ENCODE results near the gene GLIS1. TPM values are rescaled to one million over a fixed set of nuclear protein-coding genes. Genes with fewer than 3 reads are reported as not detected.

Gene GLIS1
- total RNA-seq, 2 donors from 2014 or later: 0.16 TPM; not detected in 1

DNA sequence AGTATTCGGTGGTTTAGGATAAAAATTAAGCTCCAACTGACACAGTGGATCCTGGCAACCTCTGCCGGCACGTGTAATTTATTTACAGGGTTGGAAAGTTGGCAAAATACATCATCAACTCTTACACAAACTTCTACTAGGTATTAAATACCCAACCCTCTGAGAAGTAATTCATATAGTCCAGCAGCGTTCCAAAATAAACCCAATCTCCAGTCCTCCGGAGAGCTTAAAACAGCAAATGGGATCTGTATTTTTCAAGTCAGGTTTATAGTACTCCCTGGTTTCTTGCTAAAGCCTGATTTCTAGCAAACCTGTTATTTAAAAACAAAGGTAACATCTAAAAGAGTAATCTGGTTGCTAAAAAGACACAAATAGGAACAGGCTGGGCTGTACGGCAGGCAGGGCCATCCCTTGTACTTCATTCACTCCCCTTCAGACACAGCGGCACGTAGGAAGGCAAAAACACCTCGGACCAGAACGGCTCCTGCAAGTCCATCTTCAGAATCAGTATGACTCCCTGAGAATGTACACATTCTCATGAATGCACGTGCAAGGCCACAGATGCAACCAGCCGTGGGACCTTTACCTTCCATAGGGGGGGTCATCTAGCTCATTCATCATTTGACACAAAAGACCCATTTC lies 8.6 kb downstream of the GLIS1 start:
- intact Hi-C loops (cut with DNase I): no loop called here

DNA sequence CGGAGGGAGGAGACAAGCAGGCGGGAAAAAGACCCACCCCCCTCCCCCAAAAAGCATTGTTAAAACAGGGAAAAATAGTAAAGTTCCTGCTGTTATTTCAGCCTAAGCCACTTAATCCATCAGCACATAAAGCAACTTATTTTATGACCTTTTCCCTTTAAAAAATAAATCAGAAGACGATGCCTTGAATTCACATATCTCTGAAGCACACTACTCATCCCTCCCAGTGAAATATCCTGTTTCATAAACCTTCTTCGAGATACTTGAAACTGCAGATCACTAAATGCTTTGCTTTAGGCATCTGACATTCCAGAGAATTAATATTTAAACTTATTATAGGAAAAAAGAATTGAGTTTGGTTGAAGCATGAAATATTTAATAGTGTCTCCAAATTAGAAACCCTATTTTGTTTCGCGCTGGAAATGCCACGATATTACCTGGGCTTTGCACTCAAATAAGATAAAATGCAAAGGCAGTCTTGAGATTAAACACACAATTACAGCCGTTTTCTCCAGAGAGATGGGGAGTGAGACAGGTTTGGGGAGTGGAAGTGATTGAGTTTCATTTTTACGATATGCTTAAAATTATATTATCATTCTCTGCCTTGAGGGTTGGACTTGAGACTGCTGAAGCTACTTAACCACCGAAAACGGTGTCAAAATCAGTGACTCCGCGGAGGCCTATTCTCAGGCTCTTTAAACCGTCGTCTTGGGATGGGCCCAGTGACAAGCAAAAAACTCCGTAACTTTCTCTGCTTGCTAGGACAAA lies 9.3 kb downstream of the GLIS1 start:
- Histone ChIP-seq H3K4me3 (no peak overlapping the region), H3K36me3 (no peaks in the 10 kb centered on the region), H3K27ac (no peak overlapping the region), H3K27me3 (no peaks in the 10 kb centered on the region), H3K9ac (ENCODE audit: low read depth in 2 of 2, low read length in 2 of 2) (no peak overlapping the region), H3K4me1 (no peaks in the 10 kb centered on the region), H3K9me3 (no peaks in the 10 kb centered on the region)
- no peak for DNase-seq
- TF ChIP-seq, protein P1, sequence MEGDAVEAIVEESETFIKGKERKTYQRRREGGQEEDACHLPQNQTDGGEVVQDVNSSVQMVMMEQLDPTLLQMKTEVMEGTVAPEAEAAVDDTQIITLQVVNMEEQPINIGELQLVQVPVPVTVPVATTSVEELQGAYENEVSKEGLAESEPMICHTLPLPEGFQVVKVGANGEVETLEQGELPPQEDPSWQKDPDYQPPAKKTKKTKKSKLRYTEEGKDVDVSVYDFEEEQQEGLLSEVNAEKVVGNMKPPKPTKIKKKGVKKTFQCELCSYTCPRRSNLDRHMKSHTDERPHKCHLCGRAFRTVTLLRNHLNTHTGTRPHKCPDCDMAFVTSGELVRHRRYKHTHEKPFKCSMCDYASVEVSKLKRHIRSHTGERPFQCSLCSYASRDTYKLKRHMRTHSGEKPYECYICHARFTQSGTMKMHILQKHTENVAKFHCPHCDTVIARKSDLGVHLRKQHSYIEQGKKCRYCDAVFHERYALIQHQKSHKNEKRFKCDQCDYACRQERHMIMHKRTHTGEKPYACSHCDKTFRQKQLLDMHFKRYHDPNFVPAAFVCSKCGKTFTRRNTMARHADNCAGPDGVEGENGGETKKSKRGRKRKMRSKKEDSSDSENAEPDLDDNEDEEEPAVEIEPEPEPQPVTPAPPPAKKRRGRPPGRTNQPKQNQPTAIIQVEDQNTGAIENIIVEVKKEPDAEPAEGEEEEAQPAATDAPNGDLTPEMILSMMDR (IDR thresholded peaks at IDR 0.05): no peak
- intact Hi-C loops (cut with DNase I): no loop called here

More for the DNA sequence above, 8.6 kb downstream of the GLIS1 start:
- Histone ChIP-seq H3K36me3 (no peaks in the 10 kb centered on the region), H3K4me3 (no peak overlapping the region), H3K9ac (ENCODE audit: low read depth in 2 of 2, low read length in 2 of 2) (no peak overlapping the region), H3K27ac (no peak overlapping the region), H3K4me1 (no peaks in the 10 kb centered on the region), H3K9me3 (no peaks in the 10 kb centered on the region), H3K27me3 (no peaks in the 10 kb centered on the region)
- DNase-seq: no peak
- TF ChIP-seq, protein P1 (IDR thresholded peaks at IDR 0.05): no peak

DNA sequence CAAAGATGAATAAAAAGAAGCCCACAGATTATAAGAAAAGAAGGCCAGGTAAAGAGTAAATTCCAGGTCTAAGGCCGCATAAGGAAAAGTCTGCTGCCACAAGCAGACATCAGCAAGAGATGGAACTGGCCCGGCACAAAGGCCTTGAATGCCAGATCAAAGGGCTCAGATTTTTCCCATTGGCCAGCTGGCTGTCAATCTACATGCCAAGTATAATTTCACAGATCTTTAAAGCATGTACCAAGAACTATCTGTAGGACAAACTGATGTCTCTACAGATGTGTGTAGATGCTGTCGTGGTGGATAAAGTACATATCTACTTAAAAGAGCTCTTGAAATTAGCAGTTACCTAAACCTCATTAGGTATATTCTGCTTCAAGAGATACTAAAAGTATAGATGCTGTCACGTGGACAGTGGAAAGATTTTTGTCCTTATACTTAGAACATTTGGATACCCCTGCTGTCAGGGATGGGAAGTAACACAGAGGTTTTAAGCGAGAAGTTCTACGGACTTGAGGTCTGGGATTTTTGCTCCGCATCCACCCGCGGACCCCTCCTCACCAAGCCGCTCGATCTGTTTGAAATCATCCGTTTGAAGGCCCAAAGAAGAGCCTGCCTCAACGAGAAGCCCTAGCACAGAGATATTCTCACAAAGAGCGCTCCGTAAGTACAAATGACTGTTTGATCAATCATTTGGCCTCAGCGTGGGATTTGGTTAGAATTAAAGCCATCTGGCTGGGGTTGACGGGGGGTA lies 10.1 kb downstream of the GLIS1 start:
- Histone ChIP-seq H3K27ac (no peak overlapping the region), H3K27me3 (no peaks in the 10 kb centered on the region), H3K36me3 (no peaks in the 10 kb centered on the region), H3K9me3 (no peaks in the 10 kb centered on the region), H3K4me3 (no peak overlapping the region), H3K4me1 (no peaks in the 10 kb centered on the region), H3K9ac (ENCODE audit: low read depth in 2 of 2, low read length in 2 of 2) (no peak overlapping the region)
- intact Hi-C loops (cut with DNase I): no loop called here
- no peak for DNase-seq
- TF ChIP-seq, protein P1 (IDR thresholded peaks at IDR 0.05): no peak

DNA sequence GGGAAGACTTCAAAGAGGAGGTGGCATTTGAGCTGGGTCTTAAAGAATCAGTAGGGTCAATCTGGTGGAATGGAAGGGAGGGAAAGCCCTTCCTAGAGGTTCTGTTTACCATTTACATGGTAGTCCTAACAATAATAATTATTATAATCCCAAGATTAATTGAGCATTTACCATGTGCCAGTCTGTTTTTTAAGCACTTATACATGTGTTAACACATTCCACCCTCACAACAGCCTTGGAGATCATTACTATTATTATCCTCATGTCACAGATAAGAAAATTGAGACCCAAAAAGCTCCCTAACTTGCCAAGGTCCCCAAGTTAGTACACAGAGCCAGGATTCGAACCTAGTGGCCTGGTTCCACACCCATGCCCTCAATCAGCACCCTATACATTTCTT lies 10.8 kb downstream of the GLIS1 start:
- Histone ChIP-seq H3K9ac (ENCODE audit: low read depth in 2 of 2, low read length in 2 of 2) (no peak overlapping the region), H3K9me3 (no peaks in the 10 kb centered on the region), H3K27ac (no peak overlapping the region), H3K27me3 (no peaks in the 10 kb centered on the region), H3K4me3 (no peak overlapping the region), H3K4me1 (no peaks in the 10 kb centered on the region), H3K36me3 (no peaks in the 10 kb centered on the region)
- TF ChIP-seq, protein P1 (IDR thresholded peaks at IDR 0.05): no peak
- intact Hi-C loops (cut with DNase I): no loop called here
- no peak for DNase-seq

DNA sequence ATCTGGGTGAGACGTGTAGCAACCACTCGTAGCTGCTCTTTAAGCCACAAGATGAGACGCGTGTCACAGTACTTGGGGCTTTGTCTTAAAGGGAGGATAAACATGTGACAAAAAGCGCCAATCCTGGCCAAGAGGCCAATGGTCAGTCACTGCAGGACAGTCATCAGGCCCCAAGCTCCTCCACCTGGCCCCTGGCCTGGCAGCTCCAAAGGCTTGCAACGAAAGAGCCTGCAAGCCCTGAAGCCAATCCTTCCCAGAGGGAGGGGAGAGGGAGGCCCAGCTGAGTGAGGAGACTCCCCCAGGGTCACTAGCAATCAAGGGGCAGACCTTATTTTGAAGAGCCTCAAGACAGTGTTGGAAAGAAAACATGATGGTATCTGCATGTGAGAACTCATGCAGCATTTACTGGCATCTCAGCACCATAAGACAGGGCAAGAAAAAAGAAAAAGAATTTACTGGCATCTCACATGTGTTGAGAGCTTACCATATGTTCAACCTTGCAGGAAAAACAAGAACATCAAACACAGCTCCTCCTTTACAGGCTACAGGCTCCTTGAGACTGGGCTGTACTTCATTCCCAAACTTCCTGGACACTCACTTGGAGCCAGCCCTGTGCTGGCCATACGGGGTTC lies 11.4 kb downstream of the GLIS1 start:
- no peak for DNase-seq
- intact Hi-C loops (cut with DNase I): no loop called here
- H3K4me1 ChIP-seq: no peaks in the 10 kb centered on the region
- H3K27me3 ChIP-seq: no peaks in the 10 kb centered on the region
- H3K4me3 ChIP-seq: no peak overlapping the region
- H3K27ac ChIP-seq: no peak overlapping the region
- H3K9ac ChIP-seq (ENCODE audit: low read depth in 2 of 2, low read length in 2 of 2): no peak overlapping the region
- H3K9me3 ChIP-seq: no peaks in the 10 kb centered on the region
- H3K36me3 ChIP-seq: no peaks in the 10 kb centered on the region
- TF ChIP-seq, protein P1 (IDR thresholded peaks at IDR 0.05): no peak
